Nephron (organoid): Measurements from ENCODE around the gene PCDHGB1.
"Not testable (repeated sequence)": the region's sequence is repeated elsewhere in the genome, so short reads cannot be mapped to it uniquely, and the experiment has no call there.

Experiments
- H3K27ac Mint-ChIP-seq, 3 experiments: 2 replicates each; pipeline ENCODE4 v1.8.0; 2020; ENCODE audit warnings: mixed read lengths in 3 of 3, mild to moderate bottlenecking in 2 of 3, moderate library complexity in 1 of 3
- H3K27me3 Mint-ChIP-seq: 2 replicates; pipeline ENCODE4 v1.8.0; 2021; ENCODE audit warnings: low read depth, mild to moderate bottlenecking, moderate library complexity, mixed read lengths
- H3K36me3 Mint-ChIP-seq: 2 replicates; pipeline ENCODE4 v1.8.0; 2020; ENCODE audit warnings: low read depth, mixed read lengths
- H3K4me1 Mint-ChIP-seq: 2 replicates; pipeline ENCODE4 v1.8.0; 2020; ENCODE audit warnings: mixed read lengths
- H3K4me3 Mint-ChIP-seq, 3 experiments: 2 replicates each; pipeline ENCODE4 v1.8.0; 2020; ENCODE audit warnings: mild to moderate bottlenecking in 3 of 3, mixed read lengths in 3 of 3, moderate library complexity in 2 of 3
- H3K9me3 Mint-ChIP-seq: 2 replicates; pipeline ENCODE4 v1.8.0; 2020; ENCODE audit warnings: mixed read lengths
- TF ChIP-seq, protein P1 (sequence below), 3 experiments: fragments of 200-600 bp; sonication (generic); IDR thresholded peaks; one replicate each; pipeline ENCODE4 v1.5.0; 2021; ENCODE audit warnings: antibody characterized with exemption in 3 of 3; ENCODE audit not compliant: unreplicated experiment in 3 of 3

Gene PCDHGB1

GRCh38 chr5:141384471-141385267 is 34.8 kb downstream of the PCDHGB1 start:
- Mint-ChIP-seq H3K4me1 (no peaks in the 10 kb centered on the region), H3K36me3 (peaks cover 18% of the 10 kb centered on the region), H3K4me3 (no peak overlapping the region), H3K9me3 (peaks cover 74% of the 10 kb centered on the region), H3K27ac (no peak overlapping the region), H3K27me3 (no peaks in the 10 kb centered on the region)
- TF ChIP-seq, protein P1, sequence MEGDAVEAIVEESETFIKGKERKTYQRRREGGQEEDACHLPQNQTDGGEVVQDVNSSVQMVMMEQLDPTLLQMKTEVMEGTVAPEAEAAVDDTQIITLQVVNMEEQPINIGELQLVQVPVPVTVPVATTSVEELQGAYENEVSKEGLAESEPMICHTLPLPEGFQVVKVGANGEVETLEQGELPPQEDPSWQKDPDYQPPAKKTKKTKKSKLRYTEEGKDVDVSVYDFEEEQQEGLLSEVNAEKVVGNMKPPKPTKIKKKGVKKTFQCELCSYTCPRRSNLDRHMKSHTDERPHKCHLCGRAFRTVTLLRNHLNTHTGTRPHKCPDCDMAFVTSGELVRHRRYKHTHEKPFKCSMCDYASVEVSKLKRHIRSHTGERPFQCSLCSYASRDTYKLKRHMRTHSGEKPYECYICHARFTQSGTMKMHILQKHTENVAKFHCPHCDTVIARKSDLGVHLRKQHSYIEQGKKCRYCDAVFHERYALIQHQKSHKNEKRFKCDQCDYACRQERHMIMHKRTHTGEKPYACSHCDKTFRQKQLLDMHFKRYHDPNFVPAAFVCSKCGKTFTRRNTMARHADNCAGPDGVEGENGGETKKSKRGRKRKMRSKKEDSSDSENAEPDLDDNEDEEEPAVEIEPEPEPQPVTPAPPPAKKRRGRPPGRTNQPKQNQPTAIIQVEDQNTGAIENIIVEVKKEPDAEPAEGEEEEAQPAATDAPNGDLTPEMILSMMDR (IDR thresholded peaks at IDR 0.05; ENCODE audit: unreplicated experiment in 3 of 3), result no peak

- not testable (repeated sequence) for H3K27me3 Mint-ChIP-seq, H3K4me1 Mint-ChIP-seq
- Mint-ChIP-seq H3K4me3 (peak within 1 kb of the TSS; percentile 65 to 82 (median 78)), H3K36me3 (peaks cover 38% of the 10 kb centered on the region), H3K9me3 (peaks cover 74% of the 10 kb centered on the region), H3K27ac (peak within 1 kb of the TSS in 1 of 3 experiments; percentile 58)
- TF ChIP-seq, protein P1 (IDR thresholded peaks at IDR 0.05; ENCODE audit: unreplicated experiment in 3 of 3), result peak; percentile 10 to 41 (median 25)
Measured at GRCh38 chr5:141387557-141388311, 37.8 kb downstream of the PCDHGB1 start, which contains the start of gene PCDHGB4. Gene PCDHGB4 (plus strand): TSS chr5:141387698. CDS start chr5:141387885, 187 bp downstream.

- Mint-ChIP-seq H3K4me1 (no peaks in the 10 kb centered on the region), H3K36me3 (peaks cover 41% of the 10 kb centered on the region), H3K9me3 (peaks cover 76% of the 10 kb centered on the region), H3K4me3 (peak overlapping the region in 1 of 3 experiments; percentile 1), H3K27ac (no peak overlapping the region), H3K27me3 (no peaks in the 10 kb centered on the region)
- TF ChIP-seq, protein P1 (IDR thresholded peaks at IDR 0.05; ENCODE audit: unreplicated experiment in 3 of 3), result no peak
Measured at GRCh38 chr5:141388661-141389060, 38.8 kb downstream of the PCDHGB1 start.

GRCh38 chr5:141389153-141390042 is 39.5 kb downstream of the PCDHGB1 start:
- no peak overlapping the region for H3K27ac Mint-ChIP-seq
- H3K36me3 Mint-ChIP-seq, result peaks cover 46% of the 10 kb centered on the region
- peaks cover 75% of the 10 kb centered on the region for H3K9me3 Mint-ChIP-seq
- TF ChIP-seq, protein P1 (IDR thresholded peaks at IDR 0.05; ENCODE audit: unreplicated experiment in 3 of 3), result no peak
- no peaks in the 10 kb centered on the region for H3K4me1 Mint-ChIP-seq
- peak overlapping the region in 1 of 3 experiments; percentile 53 for H3K4me3 Mint-ChIP-seq
- H3K27me3 Mint-ChIP-seq, result no peaks in the 10 kb centered on the region

DNA sequence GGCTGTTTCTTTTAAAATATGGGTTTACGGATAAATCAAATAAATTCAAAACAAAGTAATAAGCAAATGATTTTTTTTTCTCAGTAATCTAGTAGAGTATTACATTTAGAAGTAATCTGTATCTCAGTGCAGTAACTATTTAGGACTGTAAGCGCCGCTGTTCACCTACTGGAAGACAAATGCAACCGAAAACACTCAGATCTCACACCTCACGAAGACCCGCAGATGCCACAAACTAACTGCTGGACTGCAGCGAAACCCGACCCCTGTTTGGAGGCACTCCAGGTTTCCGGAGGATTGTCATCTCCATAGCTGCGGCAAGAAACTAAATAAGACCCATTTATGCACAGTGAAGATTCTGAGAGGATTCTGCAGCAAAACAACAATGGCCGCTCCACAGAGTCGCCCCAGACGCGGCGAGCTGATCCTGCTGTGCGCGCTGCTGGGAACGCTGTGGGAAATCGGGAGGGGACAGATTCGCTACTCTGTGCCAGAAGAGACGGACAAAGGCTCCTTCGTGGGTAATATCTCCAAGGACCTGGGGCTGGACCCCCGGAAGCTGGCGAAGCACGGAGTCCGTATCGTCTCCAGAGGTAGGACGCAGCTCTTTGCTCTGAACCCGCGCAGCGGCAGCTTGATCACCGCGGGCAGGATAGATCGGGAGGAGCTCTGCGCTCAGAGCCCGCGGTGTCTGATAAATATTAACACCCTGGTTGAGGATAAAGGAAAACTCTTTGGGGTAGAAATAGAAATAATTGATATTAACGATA is 42.7 kb downstream of the PCDHGB1 start, which contains the start of gene PCDHGA8:
Gene PCDHGA8, plus strand, starts transcription at position 205 of the 770 bp plus-strand sequence. Its CDS starts 181 bp downstream, at position 386.
- Mint-ChIP-seq H3K27me3 (no peaks in the 10 kb centered on the region), H3K4me1 (no peaks in the 10 kb centered on the region), H3K9me3 (peaks cover 68% of the 10 kb centered on the region), H3K4me3 (no peak within 1 kb of the TSS), H3K27ac (no peak within 1 kb of the TSS), H3K36me3 (peaks cover 63% of the 10 kb centered on the region)
- TF ChIP-seq, protein P1 (IDR thresholded peaks at IDR 0.05; ENCODE audit: unreplicated experiment in 3 of 3), result no peak
